K562 (cell line): ENCODE data around the gene SHISA3. TPM values are rescaled to one million over a fixed set of nuclear protein-coding genes. Genes with fewer than 3 reads are reported as not detected.
A peak's percentile ranks its signal among the peaks of the same experiment; 100 is the strongest.

Source experiments
- ATAC-seq: fragments of 200-7000 bp; cut with Tn5 transposase; 3 replicates; pipeline ENCODE4 v1.9.1; 2020; ENCODE audit warnings: moderate library complexity
- BruUV-seq: library from RNA; stranded (reverse); fragments of 400-500 nt; replicated peaks from 2 replicates; lab custom pipeline; 2021; lab: Mats Ljungman, UMichigan
- CTCF ChIA-PET: fragments of 300-600 bp; formaldehyde crosslinking; extraction: SDS; loops from one replicate; lab custom pipeline; 2021; ENCODE audit warnings: low intra/inter-chr PET ratio; lab: Yijun Ruan, JAX
- POLR2A ChIA-PET: fragments of 300-600, 350-650 bp; sonication (Branson Sonifier 250); formaldehyde crosslinking; extraction: SDS; loops from one replicate; lab custom pipeline; 2021; ENCODE audit warnings: antibody characterized with exemption, inconsistent platforms; lab: Yijun Ruan, JAX
- DNase-seq, 4 experiments: peaks; one replicate each; pipeline versions ENCODE4 v3.0.0 to v3.0.0-alpha.2; 2011 to 2018; ENCODE audit warnings: low spot score in 3 of 4, mixed read lengths in 3 of 4; ENCODE audit errors: extremely low read depth in 1 of 4
- FAIRE-seq: peaks from 2 replicates; lab custom pipeline; 2011; peaks lifted over from hg19 to GRCh38; lab: Jason Lieb, UNC
- H2AFZ ChIP-seq: 2 replicates; pipeline ENCODE4 v1.6.0; 2011; ENCODE audit warnings: low read depth, low read length, control low read depth, inconsistent platforms
- H3K27ac ChIP-seq: fragments of 200-600 bp; 3 replicates; pipeline ENCODE4 v1.8.0; 2011; ENCODE audit warnings: low read depth, mild to moderate bottlenecking, control low read depth, inconsistent platforms, low read length, moderate library complexity, mixed read lengths; ENCODE audit errors: extremely low read depth
- H3K27me3 ChIP-seq, 2 experiments: fragments of 300-600 bp in 1 of 2; 2 replicates in 1 of 2; 3 replicates in 1 of 2; pipeline versions ENCODE4 v1.6.0 to v1.8.0; 2011; ENCODE audit warnings: inconsistent platforms in 2 of 2, low read length in 2 of 2, mild to moderate bottlenecking in 1 of 2, mixed read lengths in 1 of 2, moderate library complexity in 1 of 2; ENCODE audit not compliant: control insufficient read depth in 2 of 2, insufficient read depth in 2 of 2
- H3K36me3 ChIP-seq: fragments of 300-600 bp; 3 replicates; pipeline ENCODE4 v1.8.0; 2011; ENCODE audit warnings: mild to moderate bottlenecking, low read length, inconsistent platforms; ENCODE audit not compliant: control insufficient read depth, insufficient read depth
- H3K4me1 ChIP-seq, 2 experiments: fragments of 200-600 bp in 1 of 2; replicated peaks in 1 of 2; 2 replicates in 1 of 2; 3 replicates in 1 of 2; pipeline versions ENCODE4 v1.5.1 to v1.8.0; 2011; ENCODE audit warnings: inconsistent platforms in 2 of 2, low read length in 2 of 2, mild to moderate bottlenecking in 1 of 2, mixed read lengths in 1 of 2, moderate library complexity in 1 of 2; ENCODE audit not compliant: control insufficient read depth in 2 of 2, insufficient read depth in 2 of 2
- H3K4me2 ChIP-seq: 2 replicates; pipeline ENCODE4 v1.6.1; 2011; ENCODE audit warnings: low read length, control low read depth, inconsistent platforms, mixed read lengths; ENCODE audit not compliant: insufficient read depth
- H3K4me3 ChIP-seq: fragments of 200-600 bp; sonication (generic), shearing (Covaris generic); 2 replicates; pipeline ENCODE4 v1.5.1; 2016; ENCODE audit warnings: control low read depth, inconsistent platforms
- H3K79me2 ChIP-seq: fragments of 200-600 bp; 3 replicates; pipeline ENCODE4 v1.8.0; 2011; ENCODE audit warnings: low read length, inconsistent platforms; ENCODE audit not compliant: control insufficient read depth, insufficient read depth
- H3K9ac ChIP-seq, 2 experiments: 2 replicates each; pipeline versions ENCODE4 v1.6.0 to v1.6.1; 2011; ENCODE audit warnings: low read depth in 2 of 2, low read length in 2 of 2, control low read depth in 1 of 2, inconsistent platforms in 1 of 2, mild to moderate bottlenecking in 1 of 2, mixed read lengths in 1 of 2; ENCODE audit not compliant: insufficient read depth in 1 of 2
- H3K9me1 ChIP-seq: one replicate; pipeline ENCODE4 v1.6.0; 2011; ENCODE audit warnings: inconsistent platforms, mild to moderate bottlenecking, low read length, moderate library complexity; ENCODE audit not compliant: control insufficient read depth, insufficient read depth
- H3K9me3 ChIP-seq: replicated peaks from 2 replicates; pipeline ENCODE4 v1.5.1; 2011; ENCODE audit warnings: low read depth, low read length, inconsistent platforms; ENCODE audit not compliant: control insufficient read depth, insufficient read depth
- H4K20me1 ChIP-seq: replicated peaks from 2 replicates; pipeline ENCODE4 v1.6.1; 2011; ENCODE audit warnings: low read length, inconsistent platforms, mixed read lengths; ENCODE audit not compliant: control insufficient read depth, insufficient read depth
- ETV1 ChIP-seq: fragments of 450-650 bp; conservative IDR thresholded peaks from 2 replicates; pipeline ENCODE4 v1.6.1; 2016; ENCODE audit warnings: missing genetic modification characterization, control low read depth, low read depth, missing compliant biosample characterization
- RAD21 ChIP-seq, 2 experiments: fragments of 250-450 bp in 1 of 2; fragments of 450-650 bp in 1 of 2; sonication (Bioruptor Pico) in 1 of 2; formaldehyde crosslinking in 1 of 2; IDR thresholded peaks in 1 of 2; conservative IDR thresholded peaks in 1 of 2; 2 replicates each; pipeline versions ENCODE4 v1.4.0 to v1.8.0; 2020 to 2022; ENCODE audit warnings: mild to moderate bottlenecking in 2 of 2, moderate library complexity in 1 of 2
- UBTF ChIP-seq, 2 experiments: IDR thresholded peaks; 2 replicates each; pipeline ENCODE4 v1.6.1; 2012; ENCODE audit warnings: improper control_type of control experiment in 2 of 2, low read depth in 2 of 2, low read length in 2 of 2, borderline replicate concordance in 1 of 2
- ZC3H11A ChIP-seq: IDR thresholded peaks from 2 replicates; pipeline ENCODE4 v1.6.1; 2012; ENCODE audit warnings: low read depth, low read length, improper control_type of control experiment
- ZNF239 ChIP-seq: fragments of 250-450 bp; sonication (Bioruptor Pico); IDR thresholded peaks from 2 replicates; pipeline ENCODE4 v1.4.0; 2020; ENCODE audit warnings: mild to moderate bottlenecking
- WGBS: fragments of 100-300 bp; shearing (Covaris generic); methylation state at CpG from one replicate; pipeline ENCODE4 v1.1.6; 2016; ENCODE audit warnings: low coverage, mixed read lengths; ENCODE audit not compliant: insufficient coverage; ENCODE audit errors: missing lambda C conversion rate; 5-methylcytosine and 5-hydroxymethylcytosine counted together
- in situ Hi-C: fragments of 300-500 bp; cut with MboI; formaldehyde crosslinking; loops from 4 replicates; pipeline ENCODE4 v1.15.0; 2018; ENCODE audit warnings: inconsistent platforms, mixed read lengths
- intact Hi-C: fragments of 100-400 bp; cut with micrococcal nuclease; formaldehyde crosslinking; loops from 2 replicates; pipeline ENCODE4 v1.14.2; 2022
- polyA plus RNA-seq, 8 experiments: library from polyadenylated mRNA; depleted of rRNA in 4 of 8; stranded (reverse) in 5 of 8; unstranded in 3 of 8; fragments of >200 nt; fragmentation: Nextera tagmentation in 2 of 8; fragmentation: Illumina TruSeq in 1 of 8; extraction: Ambion mirVana in 2 of 8; extraction: Trizol in 1 of 8; gene quantifications; 2 replicates each; pipeline versions ENCODE4 v1.2.1 to v1.2.3, GENCODE V29; 2011 to 2014; ENCODE audit warnings: inconsistent platforms in 1 of 8, missing spikeins in 1 of 8
- total RNA-seq, 7 experiments: library from RNA; depleted of rRNA in 6 of 7; stranded (reverse); fragments of >200 nt in 6 of 7; fragmentation: Illumina TruSeq in 2 of 7; extraction: Trizol in 2 of 7; gene quantifications; 2 replicates each; pipeline versions ENCODE4 v1.2.1 to v1.2.3, GENCODE V29; 2011 to 2021; ENCODE audit warnings: low replicate concordance in 1 of 7
- TF ChIP-seq, protein P1 (sequence below), 3 experiments: IDR thresholded peaks in 2 of 3; conservative IDR thresholded peaks in 1 of 3; 2 replicates each; pipeline ENCODE4 v1.5.1; 2011 to 2012; ENCODE audit warnings: low read length in 3 of 3, mild to moderate bottlenecking in 3 of 3, control low read depth in 2 of 3, improper control_type of control experiment in 1 of 3, inconsistent platforms in 1 of 3, low read depth in 1 of 3, mixed read lengths in 1 of 3, moderate library complexity in 1 of 3; ENCODE audit not compliant: insufficient read depth in 2 of 3

The SHISA3 gene
- total and polyA plus RNA-seq, 9 of the 15 experiments (the other 6 are each of a cell fraction or from before 2014, with no cell fraction given), result not detected

- CTCF ChIA-PET, result no interaction called here
- intact Hi-C loops, result no loop called here
- 2% methylated on average over 4 of the region's 5 CpGs for WGBS
Observed at GRCh38 chr4:42348692-42349091, 48.6 kb upstream of the SHISA3 start.

More at GRCh38 chr4:42348692-42349091, 48.6 kb upstream of the SHISA3 start:
- Histone ChIP-seq H3K4me2 (no peak overlapping the region), H3K27ac (no peak overlapping the region), H3K9ac (no peak overlapping the region), H3K79me2 (no peaks in the 10 kb centered on the region), H3K9me1 (no peaks in the 10 kb centered on the region), H3K27me3 (peaks cover 4 to 20% of the 10 kb centered on the region in 2 experiments; a peak in 3 of 5 replicates), H4K20me1 (no peaks in the 10 kb centered on the region), H2AFZ (no peak overlapping the region), H3K4me3 (no peak overlapping the region), H3K4me1 (peaks cover 0 to 5% of the 10 kb centered on the region in 2 experiments; a peak in 1 of 5 replicates), H3K36me3 (no peaks in the 10 kb centered on the region), H3K9me3 (no peaks in the 10 kb centered on the region)
- FAIRE-seq (no peak), ATAC-seq (peak; percentile 69), DNase-seq (peak in 1 of 4 experiments; percentile 2)
- POLR2A ChIA-PET, result no interaction called here
- in situ Hi-C loops, result no loop called here
- TF ChIP-seq ZC3H11A (no peak), RAD21 (CRISPR knock-in tag; conservative IDR thresholded peaks at IDR 0.05 in 1 of 2, IDR thresholded peaks at IDR 0.05 in 1 of 2) (0 out of 4 replicates have a peak, but pooled peaks of 1 of the 2 experiments have one; percentile 12), UBTF (IDR thresholded peaks at IDR 0.05; ENCODE audit: borderline replicate concordance in 1 of 2, low read depth in 2 of 2, low read length in 2 of 2) (no peak), ETV1 (tag) (peak; percentile 20; the same call in 1 of the 2 replicates), ZNF239 (no peak)
- TF ChIP-seq, protein P1, sequence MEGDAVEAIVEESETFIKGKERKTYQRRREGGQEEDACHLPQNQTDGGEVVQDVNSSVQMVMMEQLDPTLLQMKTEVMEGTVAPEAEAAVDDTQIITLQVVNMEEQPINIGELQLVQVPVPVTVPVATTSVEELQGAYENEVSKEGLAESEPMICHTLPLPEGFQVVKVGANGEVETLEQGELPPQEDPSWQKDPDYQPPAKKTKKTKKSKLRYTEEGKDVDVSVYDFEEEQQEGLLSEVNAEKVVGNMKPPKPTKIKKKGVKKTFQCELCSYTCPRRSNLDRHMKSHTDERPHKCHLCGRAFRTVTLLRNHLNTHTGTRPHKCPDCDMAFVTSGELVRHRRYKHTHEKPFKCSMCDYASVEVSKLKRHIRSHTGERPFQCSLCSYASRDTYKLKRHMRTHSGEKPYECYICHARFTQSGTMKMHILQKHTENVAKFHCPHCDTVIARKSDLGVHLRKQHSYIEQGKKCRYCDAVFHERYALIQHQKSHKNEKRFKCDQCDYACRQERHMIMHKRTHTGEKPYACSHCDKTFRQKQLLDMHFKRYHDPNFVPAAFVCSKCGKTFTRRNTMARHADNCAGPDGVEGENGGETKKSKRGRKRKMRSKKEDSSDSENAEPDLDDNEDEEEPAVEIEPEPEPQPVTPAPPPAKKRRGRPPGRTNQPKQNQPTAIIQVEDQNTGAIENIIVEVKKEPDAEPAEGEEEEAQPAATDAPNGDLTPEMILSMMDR (IDR thresholded peaks at IDR 0.05 in 2 of 3, conservative IDR thresholded peaks at IDR 0.05 in 1 of 3; ENCODE audit: insufficient read depth in 2 of 3, low read depth in 1 of 3, low read length in 3 of 3), result peak in 2 of 3 experiments; percentile 17 to 28; a peak in 3 of 6 replicates
- BruUV-seq, result no TSS peak
